Midbrain (tissue), 1 donor: ENCODE results near the gene HIVEP2.

Experiments
- DNase-seq: peaks from one replicate; lab custom pipeline; 2025; lab: John Stamatoyannopoulos, UW

Gene HIVEP2

DNA sequence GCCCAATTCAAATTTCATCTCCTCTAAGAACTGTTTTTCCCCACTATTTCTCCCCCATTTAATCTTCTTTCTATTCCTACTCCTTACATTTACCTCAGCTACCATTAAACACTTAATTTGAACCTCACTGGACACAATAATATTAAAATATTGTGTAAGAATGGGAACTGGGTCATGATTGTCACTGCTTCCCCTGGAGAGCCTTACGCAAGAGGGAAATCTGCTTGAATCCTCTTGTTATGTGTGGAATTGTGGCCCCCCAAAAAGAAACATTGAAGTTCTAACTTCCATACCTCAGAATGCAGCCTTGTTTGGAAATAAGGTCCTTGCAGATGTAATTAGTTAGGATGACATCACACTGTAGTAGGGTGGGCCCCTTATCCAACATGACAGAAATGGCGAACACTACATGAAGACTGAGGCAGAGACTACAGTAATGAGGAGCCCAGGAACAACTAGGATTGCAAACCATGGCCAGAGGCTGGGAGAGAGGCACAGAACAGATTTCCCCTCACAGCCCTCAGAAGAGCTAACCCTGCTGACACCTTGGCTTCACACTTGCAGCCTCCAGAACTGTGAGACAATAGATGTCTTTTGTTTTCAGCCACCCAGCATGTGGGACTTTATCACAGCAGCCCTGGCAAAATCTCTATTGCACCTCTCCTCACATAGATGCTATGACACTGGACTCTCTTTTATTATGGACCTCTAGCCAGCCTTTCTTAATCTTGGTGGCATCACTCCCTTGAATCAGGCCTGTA lies 29.9 kb downstream of the HIVEP2 start:
- DNase-seq: no peak

GRCh38 chr6:142914369-142914768 lies 30.6 kb downstream of the HIVEP2 start:
- DNase-seq: no peak

GRCh38 chr6:142913511-142914047 lies 31.4 kb downstream of the HIVEP2 start:
- no peak for DNase-seq

DNA sequence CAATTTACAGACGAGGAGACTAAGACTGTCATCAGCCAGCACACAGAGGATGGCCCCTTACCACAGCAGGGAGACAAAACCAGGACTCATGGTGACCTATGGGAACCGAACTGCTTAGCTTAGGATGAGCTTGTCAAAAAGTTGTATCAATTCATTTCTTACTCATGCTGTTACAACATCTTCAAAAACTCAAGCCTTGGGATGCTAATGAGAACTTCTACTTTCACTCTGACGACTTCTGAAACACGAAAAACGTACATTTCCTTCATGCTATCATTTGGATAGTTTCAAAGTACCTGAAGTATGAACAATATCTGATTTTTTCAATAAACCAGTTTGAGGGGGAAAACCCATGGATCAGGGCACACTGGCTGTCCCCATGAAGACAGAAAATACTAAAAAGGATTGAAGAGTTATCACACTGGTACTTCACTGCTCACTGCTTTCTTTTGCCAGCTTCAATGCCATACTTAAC lies 31.9 kb downstream of the HIVEP2 start:
- DNase-seq: no peak

DNA sequence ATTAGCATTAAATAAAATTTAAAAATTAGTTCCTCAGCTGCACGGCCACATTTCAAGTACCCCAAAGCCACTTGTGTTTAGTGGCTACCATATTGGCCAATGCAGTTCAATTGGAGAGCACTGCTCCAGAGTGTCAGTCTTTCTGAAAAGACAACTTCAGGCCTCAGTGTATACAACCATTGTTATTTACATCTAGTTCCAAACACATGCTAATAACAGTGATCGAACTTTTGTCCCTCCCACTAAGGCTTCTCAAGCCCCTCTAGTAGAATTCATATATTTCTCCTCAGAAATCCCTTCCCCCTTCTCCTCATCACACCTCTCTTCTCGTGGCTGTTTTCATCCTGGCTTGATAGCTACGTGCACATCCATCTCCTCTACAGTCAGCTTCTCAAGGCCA lies 32.9 kb downstream of the HIVEP2 start:
- no peak for DNase-seq

DNA sequence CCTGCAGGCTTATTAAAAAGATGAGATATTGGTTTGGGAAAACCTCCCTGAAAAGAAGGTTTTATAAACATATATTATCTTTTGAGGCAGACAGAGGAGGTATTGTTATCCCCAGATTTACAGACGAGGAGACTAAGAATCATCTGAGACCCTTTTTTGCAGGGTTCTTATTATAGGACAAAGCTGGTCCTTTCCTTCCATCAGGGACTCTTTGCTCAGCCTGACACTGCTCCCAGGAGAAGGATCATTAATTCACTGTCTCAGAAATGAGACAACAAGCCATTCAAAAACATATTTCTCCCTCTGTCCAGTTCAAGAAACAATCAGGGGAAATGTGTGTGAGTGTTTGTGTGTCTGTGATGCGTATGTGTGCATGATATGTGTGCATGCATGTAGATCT lies 33.5 kb downstream of the HIVEP2 start:
- DNase-seq: no peak

- no peak for DNase-seq
Observed at GRCh38 chr6:142909686-142910085, 35.3 kb downstream of the HIVEP2 start.

GRCh38 chr6:142908235-142908634 lies 36.7 kb downstream of the HIVEP2 start:
- DNase-seq: no peak

DNA sequence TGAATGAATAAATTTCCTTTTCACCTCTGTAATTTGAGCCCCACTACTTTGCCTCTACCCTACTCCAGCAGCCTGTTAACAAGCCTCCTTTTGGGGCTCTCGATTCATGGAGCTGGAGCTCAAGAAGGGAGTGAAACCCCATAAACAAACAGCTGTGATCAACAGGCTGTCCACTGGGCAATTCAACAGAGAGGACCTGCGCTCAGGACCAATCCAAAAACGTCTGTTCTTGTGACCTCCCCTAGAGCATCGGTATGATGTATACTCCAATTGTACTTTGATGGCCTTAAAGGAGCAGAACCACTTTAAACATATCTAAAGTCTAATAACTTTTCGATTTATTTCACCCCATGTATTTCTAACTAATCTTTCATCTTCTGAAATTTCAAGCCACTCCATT lies 37.4 kb downstream of the HIVEP2 start:
- no peak for DNase-seq

GRCh38 chr6:142906945-142907470 lies 38.0 kb downstream of the HIVEP2 start:
- no peak for DNase-seq

- DNase-seq: no peak
Observed at GRCh38 chr6:142903812-142904211, 41.2 kb downstream of the HIVEP2 start.

GRCh38 chr6:142902636-142903053 lies 42.3 kb downstream of the HIVEP2 start:
- peak; percentile 29 for DNase-seq

DNA sequence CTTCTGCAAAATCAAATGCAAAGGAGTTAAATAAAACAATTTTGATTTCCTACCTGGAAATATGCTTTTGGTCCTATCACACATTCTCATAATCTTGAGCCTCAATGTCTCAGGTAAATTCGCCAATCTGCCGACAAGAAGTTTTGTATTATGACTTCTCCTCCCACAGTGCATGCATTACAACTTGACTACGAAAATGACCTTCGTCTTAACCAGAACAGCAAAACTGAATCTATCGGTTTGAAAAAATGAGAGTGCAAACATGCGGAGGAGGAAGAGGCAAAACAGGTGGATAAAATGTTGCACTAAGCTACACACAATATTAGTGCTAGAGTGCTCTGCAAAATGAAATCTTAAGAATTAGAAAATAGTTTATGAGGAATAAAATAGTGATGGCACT lies 43.4 kb downstream of the HIVEP2 start:
- no peak for DNase-seq

DNA sequence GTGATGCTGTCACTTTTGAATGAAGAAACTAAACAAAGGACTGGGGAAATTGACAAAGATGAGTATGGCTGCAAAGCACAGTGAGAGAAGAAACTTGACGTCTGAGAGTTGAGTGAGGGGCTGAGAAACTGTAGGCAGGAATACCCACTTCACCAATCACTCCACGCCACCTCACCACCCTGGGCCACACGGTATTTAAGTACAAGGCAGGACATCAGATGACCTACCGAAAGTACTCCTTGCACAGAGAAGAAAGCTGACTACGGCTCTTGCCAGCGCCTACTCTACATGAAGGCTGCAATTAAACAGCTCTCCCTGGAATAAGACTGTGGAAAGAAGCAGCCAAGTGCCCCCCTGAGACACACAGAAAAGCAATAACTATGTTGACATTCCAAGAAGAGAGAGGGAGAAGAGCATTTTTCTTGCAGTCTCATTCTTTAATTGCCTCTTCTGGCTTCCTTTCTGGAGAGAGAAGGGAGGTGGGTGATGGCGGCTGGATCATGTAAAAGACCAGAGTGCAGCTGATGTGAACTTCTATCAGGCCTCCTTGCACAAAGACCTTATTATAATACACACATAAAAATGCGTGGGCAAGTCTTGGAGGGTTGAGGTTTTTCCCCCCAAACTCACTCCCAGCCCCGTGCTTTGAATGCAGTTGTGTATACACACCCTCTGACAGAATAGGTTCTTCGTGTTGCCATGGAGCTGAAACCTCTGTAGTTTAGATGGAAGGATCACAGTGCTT lies 44.6 kb downstream of the HIVEP2 start:
- DNase-seq: no peak

GRCh38 chr6:142898927-142899895 lies 45.8 kb downstream of the HIVEP2 start:
- no peak for DNase-seq

DNA sequence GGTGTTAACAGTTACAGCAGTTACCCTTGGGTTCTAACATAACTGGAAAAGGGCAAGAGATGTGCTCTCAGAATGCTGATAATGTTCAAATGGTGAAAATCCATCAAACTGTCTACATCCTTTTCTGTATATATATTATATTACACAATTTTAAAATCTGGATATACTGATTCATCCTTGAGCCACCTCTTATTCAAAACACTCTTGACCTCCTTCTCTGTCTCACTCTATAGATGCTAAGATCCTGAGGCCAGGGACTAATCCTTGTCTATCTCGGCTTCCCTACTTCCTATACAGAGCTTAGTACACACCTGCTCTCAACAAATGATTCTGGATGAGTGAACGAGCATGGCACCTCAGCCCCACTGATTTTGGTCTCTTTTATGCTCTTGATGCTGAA lies 47.3 kb downstream of the HIVEP2 start:
- DNase-seq: no peak

- no peak for DNase-seq
Observed at GRCh38 chr6:142896732-142897131, 48.2 kb downstream of the HIVEP2 start.

DNA sequence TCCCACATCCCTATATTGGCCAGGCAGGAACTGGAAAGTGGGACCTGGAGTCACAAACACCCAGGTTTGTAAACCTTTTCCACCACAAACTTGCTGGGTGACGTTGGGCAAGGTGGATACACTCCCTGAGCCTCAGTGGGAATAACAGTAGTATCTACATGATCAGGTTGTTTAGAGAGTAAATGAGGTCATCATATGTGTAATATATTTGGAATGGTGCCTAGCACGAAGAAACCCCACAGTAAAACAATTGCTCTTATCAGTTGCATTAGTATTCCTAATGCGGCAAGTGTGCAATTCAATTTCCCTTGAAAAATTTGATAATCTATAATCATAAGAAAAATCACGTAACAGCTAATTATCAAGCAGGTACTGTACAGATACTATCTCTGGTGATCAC lies 51.9 kb downstream of the HIVEP2 start:
- no peak for DNase-seq

DNA sequence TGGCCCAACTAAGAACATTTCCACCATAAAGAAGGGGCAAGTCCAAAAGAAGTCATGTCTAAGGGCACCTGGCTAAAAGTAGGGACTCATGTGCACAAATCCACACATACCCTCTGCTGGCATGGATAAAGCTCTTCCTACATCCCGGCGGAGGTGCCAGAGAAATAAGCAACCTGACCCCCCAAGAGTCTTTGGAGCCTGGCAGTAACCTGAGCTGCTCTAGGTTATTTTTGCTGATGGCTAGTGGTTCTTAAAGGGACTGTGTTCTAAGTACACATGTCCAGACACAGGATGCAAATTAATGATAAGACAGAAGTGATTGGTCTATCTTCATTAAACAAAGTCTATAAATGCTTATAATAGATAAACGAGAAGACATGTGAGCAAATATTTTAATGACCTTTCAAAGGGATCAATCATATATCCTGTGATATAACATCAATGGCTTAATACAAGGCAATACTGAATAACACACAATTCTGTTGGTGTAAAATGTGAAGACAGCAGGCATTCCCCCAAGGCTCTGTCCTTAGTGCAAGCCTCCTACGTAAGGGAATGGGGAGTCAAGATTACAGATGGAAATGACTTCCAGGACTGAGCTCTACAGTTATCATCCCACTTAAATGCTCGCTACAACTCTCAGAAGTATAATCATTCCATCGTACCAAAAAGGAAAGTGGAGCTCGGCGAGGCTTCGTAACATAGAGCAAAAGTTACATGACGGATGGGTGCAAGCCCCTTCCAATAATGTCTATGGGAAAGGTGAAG lies 52.5 kb downstream of the HIVEP2 start:
- DNase-seq: no peak

- DNase-seq: no peak
Observed at GRCh38 chr6:142891454-142891853, 53.5 kb downstream of the HIVEP2 start.

- no peak for DNase-seq
Observed at GRCh38 chr6:142888456-142888855, 56.5 kb downstream of the HIVEP2 start.
